ENCODE data around the gene HSPA4.
"Not testable (repeated sequence)": the region's sequence is repeated elsewhere in the genome, so short reads cannot be mapped to it uniquely, and the experiment has no call there.

The HSPA4 gene

GRCh38 chr5:133128066-133128465 lies 76.3 kb downstream of the HSPA4 start:
- DNase-seq = no peak

GRCh38 chr5:133129289-133129688 lies 77.5 kb downstream of the HSPA4 start:
- no peak for DNase-seq

GRCh38 chr5:133129950-133130349 lies 78.1 kb downstream of the HSPA4 start:
- DNase-seq = no peak

- no peak for DNase-seq
Observed at GRCh38 chr5:133130387-133131118, 78.7 kb downstream of the HSPA4 start.

- DNase-seq = no peak
Observed at GRCh38 chr5:133132717-133133116, 80.9 kb downstream of the HSPA4 start.

- DNase-seq = not testable (repeated sequence)
Observed at GRCh38 chr5:133133241-133133640, 81.4 kb downstream of the HSPA4 start.

- DNase-seq = not testable (repeated sequence)
Observed at GRCh38 chr5:133136890-133137289, 85.1 kb downstream of the HSPA4 start.

- no peak for DNase-seq
Observed at GRCh38 chr5:133140311-133140710, 88.5 kb downstream of the HSPA4 start.

GRCh38 chr5:133141746-133142145 lies 89.9 kb downstream of the HSPA4 start:
- DNase-seq = no peak

GRCh38 chr5:133142782-133143181 lies 91.0 kb downstream of the HSPA4 start:
- DNase-seq = no peak

GRCh38 chr5:133144245-133144981 lies 92.6 kb downstream of the HSPA4 start:
- no peak for DNase-seq

- DNase-seq = no peak
Observed at GRCh38 chr5:133145436-133146170, 93.8 kb downstream of the HSPA4 start.

- DNase-seq = no peak
Observed at GRCh38 chr5:133147411-133147810, 95.6 kb downstream of the HSPA4 start.

- DNase-seq = no peak
Observed at GRCh38 chr5:133147815-133148567, 96.2 kb downstream of the HSPA4 start.

GRCh38 chr5:133149345-133149744 lies 97.5 kb downstream of the HSPA4 start:
- DNase-seq = no peak

GRCh38 chr5:133150909-133151544 lies 99.2 kb downstream of the HSPA4 start:
- no peak for DNase-seq

- no peak for DNase-seq
Observed at GRCh38 chr5:133154274-133155075, 102.7 kb downstream of the HSPA4 start.

- no peak for DNase-seq
Observed at GRCh38 chr5:133155326-133155969, 103.6 kb downstream of the HSPA4 start.
